8988T (cell line): Measurements from ENCODE around the gene E2F3.
"Not testable (repeated sequence)": the region's sequence is repeated elsewhere in the genome, so short reads cannot be mapped to it uniquely, and the experiment has no call there.

Experiments
- DNase-seq: peaks from one replicate; pipeline ENCODE4 v3.0.0; 2011

Gene E2F3

DNA sequence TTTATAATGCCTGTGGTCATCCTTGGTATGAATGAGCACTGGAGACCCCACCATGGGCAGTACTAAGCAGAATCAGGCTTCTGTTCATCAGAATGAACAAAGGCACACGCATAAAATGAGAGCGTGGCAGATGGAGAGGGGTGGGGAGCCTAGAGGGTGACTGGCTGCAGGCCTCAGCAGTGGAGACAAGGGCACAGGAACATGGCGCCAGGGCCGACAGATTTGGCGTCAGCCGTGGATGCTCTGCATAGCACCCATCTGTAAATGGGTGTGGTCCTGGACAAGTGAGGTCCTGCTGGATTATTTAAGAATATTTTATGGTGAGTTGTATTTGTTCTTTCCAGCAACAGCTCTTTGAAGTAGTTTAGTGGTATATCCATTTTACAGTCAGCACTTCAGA lies 33.1 kb downstream of the E2F3 start:
- no peak for DNase-seq

DNA sequence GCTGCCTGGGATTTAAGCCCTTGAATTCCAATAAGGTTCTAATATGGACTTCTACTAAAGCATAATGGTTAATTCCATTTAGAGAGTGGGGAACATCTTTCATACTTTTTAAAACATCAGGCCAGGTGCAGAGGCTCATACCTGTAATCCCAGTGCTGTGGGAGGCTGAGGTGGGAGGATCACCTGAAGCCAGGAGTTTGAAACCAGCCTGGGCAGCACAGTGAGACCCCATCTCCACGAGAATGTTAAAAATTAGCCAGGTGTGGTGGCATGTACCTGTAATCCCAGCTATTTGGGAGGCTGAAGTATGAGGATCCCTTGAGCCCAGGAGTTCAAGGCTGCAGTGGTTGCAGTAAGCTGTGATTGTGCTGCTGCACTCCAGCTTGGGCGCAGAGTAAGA lies 35.0 kb downstream of the E2F3 start:
- no peak for DNase-seq

DNA sequence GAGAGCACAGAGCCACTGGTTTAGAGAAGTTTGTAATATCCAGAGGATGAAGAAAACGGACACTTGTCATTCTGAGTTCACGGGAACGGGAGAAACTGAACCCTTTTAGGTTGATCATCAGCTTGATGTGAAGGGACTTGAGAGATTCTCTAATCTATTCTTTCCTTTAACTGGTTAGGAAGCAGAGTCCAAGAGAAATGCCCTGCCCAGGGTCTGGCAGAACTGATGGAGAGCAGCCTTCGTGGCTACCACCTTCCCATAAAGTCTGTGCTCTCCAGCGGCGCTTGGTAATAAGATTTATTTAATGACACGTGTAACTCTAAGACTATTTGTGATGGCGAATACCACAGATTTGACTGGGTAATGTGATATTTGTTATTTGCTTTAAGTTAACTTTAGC lies 36.0 kb downstream of the E2F3 start:
- no peak for DNase-seq

DNA sequence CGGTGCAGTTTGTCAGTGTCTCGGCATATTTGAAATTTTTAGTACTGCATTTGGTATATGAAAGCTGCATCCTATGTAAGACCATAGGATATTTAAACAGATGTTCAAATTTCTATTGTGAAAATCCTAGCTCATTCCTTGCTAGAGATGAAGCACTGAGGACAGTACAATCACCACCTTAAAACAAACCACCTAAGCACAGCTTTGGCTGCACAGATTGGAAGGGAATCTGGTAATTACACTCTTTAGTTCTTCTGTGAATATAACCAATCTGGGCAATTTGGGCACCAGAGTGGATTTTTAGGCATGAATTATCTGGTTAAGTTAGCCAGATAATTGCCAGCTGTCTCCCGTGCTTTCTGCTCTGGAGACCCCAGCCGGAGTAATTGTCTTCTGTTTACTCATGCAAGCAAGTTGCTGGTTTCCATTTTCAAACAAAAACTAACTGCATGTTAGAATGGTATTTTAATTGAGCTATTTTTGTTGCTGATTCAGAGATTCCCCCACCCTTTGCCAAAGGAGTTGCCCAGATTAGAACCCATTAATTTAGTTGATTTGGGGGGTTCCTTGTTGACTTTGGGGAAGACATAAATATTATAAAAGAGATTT lies 36.9 kb downstream of the E2F3 start:
- DNase-seq, result no peak

DNA sequence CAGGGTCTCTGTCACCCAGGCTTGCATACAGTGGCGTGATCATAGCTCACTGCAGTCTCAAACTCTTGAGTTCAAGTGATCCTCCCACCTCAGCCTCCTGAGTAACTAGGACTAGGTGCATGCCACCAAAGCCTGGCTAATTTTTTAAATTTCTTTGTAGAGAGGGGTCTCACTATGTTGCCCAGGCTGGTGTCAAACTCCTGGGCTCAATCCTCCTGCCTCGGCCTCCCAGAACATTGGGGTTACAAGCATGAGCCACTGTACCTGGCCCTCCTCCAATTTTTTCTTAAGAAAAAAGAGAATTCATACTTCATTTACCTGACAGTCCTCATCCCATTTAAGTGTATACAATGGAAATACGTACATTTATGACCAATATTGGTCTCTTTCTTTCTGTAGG lies 37.9 kb downstream of the E2F3 start:
- DNase-seq, result no peak

DNA sequence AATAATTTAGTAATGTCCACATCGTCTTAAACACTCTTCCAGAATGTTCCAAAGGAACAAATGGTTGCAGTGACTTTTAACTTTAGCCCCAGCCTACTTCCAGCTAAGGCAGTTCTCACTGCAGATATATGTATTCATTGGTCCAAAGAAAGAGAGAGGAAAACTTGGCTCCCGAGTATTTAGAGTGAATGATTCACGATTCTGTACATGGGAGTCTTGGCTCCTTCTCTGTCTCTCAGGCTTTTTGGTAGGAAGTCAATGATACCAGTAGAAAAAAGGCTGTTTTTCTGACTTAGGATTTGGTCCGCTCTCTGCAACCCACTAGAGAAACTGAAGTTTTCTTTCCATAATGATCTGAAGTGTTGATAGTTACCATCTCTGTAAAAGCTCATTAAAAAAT lies 38.6 kb downstream of the E2F3 start:
- no peak for DNase-seq

DNA sequence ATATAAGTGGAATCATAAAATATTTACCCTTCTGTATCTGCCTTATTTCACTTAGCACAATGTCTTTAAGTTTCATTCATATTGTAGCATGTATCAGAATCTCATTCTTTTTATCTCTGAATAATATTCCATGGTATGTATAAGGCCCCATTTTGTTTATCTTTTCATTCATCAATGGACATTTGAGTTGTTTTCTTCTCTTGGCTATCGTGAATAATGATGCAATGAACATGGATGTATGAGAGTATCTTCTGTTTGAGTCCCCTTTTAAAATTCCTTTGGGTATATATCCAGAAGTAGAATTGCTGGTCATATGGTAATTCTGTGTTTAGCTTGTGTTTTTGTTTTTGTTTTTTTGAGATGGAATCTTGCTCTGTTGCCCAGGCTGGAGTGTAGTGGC lies 39.6 kb downstream of the E2F3 start:
- DNase-seq, result no peak

DNA sequence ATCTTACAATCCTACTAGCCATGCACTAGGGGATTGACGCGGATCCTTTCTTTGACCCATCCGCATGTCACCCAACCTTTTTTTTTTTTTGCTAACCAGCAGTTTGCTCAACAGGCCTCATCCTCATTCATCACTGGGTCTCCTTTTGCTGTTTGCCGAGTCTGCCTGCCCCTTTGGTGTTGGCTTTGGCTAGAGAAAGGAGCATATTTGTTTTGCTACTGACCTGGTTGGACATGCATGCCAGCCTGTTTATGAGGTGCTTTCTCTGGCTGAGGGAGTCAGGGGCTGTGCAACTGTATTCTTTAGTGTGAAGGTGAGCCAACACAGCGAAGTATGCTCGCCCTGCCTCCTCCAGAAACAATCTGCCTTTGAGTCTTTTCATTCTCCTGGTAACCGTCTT lies 40.2 kb downstream of the E2F3 start:
- no peak for DNase-seq

DNA sequence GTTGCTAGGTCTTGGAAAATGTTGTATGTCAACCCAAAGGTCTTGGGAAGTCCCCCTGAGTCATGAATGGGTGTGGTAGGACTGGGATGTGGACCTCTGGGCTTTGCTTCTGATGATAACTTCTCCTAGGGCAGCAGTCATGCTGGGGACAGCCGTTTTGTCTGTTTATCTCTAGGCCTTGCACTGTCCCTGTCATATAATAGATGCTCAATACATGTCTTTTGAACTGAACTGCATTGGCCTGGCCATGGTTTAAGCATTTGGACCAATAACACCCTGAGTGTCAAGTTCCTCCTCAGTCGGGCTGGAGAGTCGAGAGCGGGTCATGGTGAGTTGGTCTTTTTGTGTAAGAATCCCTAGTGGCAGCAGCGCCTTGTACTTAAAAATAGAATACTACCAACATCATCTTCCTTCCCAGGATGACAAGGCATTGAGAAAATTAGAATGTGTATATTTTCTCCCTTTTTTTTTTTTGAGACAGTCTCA lies 43.1 kb downstream of the E2F3 start:
- no peak for DNase-seq

DNA sequence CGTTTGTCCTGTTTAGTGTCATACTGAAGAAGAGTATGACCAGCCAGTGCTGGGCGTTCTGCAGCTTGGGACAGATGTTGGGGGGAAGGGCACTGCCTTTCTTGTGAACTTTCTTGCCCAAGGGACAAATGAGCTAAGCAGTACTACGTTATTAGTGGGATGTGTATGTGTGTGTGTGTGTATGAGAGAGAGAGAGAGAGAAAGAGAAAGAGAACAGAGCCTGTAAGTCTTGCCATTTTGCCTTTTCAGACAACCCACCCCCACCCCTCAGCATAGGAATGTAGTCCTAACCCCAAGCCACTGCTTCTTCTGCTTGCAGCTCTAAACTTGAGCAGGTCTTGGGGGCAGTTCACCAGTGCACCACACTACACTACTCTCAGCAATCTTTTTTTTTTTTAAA lies 45.5 kb downstream of the E2F3 start:
- no peak for DNase-seq

DNA sequence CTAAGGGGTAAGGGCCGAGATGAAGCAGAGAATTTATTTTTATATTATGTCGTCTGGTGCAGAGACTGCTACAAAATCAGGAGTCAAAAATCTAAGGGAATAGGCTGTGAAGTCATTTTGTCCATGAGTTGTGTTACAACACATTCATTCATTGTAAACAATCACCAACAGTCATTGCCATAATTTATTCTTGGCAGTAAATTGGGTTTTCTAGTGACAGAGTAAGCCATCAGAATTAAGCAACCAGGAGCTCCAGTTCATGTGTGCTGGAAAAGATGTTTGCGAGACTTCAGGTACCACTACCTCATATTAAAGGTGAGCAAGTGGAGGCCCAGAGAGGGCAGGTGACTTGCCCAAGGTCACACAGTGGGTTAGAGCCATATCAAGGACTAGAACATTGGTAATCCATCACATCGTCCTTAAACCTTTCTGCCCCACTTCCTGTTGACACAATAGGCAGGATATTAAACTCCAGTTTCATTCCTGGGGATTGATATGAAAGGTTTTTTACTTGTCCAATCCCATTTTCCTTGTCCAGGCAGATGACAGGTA lies 46.0 kb downstream of the E2F3 start:
- no peak for DNase-seq

DNA sequence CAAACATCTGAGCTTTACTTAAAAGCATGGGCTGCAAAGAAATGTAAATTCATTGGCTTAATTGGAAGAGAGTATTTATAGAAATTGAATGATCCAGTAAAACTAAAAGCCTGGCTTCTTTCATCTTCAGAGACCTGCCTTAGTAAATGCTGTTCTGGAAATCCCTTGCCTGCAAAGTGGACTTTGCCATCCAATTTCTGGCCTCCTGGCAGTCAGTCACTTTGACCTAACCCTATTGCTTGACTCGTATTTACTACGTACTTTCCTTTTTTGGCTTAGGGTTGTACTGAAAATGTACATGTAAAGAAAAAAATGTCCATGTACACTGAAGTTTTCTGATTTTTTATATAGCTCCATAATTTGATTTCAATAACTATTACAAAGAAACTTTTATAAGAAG lies 47.1 kb downstream of the E2F3 start:
- no peak for DNase-seq

DNA sequence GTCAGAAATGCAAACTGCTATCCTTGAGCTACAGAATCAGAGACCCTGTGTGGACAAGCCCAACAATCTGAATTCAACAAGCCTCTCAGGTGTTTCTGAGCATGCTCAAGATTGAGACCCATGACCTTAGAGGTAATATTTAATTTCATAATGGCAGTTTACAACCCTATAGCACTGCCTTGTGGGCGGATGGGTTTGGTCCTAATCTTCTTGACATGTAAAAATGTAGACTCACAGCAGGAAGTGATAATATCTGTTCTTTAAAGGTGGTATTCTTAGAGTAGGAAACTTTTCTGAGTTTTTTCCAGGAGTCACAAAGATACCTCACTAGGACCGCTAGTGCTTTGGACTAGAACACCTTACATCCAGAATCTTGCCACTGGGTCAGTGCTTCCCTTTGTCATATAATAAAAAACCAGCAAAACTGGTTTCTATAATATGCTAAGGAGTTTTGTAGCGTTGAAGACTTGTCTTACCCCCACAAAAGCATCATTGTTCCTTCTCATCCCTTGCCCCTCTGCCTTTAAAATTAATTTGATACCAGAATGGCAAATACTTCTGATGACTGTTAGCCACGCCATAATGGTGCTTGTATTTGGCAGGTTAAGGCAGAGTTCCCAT lies 52.6 kb downstream of the E2F3 start:
- no peak for DNase-seq

DNA sequence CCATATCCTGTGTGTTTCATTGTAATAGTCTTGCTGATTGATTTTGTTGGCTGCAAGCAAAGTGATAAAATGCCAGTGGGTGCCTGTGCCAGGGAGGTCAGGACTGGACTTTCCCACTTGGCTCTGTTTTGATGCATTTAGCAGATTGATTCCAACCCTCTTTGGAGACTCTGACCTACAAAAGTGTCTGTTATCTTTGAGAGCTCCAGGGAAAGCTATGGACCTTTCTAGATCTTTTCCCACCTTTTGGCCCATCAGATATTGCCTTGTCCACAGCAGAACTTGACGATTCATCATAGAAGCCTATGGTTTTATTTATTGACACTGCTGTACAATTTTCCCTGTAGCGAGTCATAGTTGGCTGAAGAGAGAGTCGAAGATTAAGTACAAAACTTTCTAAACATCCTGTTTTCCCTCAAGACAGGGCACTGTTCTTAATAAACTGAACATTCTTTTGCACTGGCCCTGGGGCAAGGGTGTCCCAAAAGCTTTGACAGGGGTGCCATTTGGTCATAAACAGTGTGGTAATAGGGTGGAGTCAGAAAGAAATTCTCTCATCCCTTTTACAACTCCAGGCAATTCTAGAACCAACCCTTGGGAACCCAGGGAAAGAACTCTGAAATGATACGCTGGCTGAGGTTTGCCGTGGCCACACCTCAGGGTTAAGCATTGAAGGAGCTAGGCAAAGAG lies 53.7 kb downstream of the E2F3 start:
- DNase-seq, result no peak

DNA sequence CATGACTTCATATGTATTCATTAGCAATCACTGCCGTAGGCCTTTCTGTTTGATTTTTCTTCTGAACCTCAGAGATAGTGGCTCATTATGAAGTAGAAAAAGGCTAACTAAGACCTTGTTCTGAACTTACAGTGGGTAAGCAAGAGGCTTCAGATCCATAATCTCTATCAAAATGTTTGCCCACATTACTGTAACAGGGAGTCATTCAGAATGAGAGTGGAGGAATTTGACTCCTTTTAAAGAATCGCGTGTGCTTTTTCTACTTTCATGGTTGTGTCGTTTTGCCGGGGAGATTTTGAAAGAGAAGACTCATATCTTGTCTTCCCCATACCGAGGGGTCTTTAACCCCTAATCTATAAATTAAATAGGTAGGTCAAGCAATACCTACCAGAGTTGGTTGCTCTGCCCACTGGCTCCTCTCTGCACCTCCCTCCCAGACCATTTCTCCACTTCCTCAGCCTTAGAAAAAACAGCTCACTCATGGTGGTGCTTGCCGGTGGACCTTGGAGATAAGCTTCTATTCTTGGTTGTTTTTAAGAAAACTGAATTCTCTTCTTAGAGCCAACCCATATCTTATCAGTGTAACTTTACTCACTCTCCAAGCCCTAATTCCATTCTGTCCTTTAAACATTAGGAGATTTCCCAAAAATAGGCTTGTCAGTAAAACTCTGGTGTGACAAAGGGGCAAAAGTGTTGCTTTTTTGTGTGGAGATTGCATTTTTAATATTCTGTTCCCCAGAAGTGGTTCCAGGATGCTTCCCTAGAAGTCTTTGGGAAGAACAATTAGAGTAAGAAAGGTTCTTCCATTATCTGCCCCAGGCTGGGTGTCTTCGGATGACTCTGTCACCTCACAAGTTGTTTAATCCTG lies 56.6 kb downstream of the E2F3 start:
- DNase-seq, result no peak

DNA sequence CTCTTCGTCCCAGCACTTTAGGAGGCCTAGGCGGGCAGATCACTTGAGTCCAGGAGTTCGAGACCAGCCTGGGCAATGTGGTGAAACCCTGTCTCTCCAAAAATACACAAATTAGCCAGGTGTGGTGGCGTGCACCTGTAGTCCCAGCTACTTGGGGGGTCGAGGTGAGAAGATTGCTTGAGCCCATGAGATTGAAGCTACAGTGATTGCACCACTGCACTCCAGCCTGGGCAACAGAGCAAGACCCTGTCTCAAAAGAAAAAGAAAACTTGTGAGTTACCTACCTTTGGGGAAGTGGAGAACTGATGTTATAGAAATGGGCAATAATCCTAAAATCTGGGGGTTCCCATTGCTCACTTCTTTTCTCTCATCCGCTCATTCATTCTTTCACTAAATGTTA lies 58.0 kb downstream of the E2F3 start:
- DNase-seq, result no peak

DNA sequence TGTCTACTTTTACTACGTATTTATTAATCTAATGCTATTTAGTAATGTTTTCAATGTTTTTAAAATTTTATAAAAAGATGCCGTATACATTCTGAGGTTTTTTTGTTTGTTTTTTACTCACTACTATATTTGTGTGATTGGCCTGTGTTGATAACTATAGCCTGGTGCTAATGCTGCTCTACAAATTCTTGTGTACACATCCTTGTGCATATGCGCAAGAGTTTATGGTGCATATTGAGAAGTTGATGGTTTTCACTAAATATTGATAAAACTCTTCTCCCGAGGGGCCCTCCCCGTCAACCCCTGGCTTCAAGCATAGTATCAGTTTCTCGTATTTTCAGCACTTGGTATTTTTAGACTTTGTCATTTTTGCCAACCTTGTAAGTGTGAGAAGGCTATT lies 59.9 kb downstream of the E2F3 start:
- DNase-seq, result no peak

DNA sequence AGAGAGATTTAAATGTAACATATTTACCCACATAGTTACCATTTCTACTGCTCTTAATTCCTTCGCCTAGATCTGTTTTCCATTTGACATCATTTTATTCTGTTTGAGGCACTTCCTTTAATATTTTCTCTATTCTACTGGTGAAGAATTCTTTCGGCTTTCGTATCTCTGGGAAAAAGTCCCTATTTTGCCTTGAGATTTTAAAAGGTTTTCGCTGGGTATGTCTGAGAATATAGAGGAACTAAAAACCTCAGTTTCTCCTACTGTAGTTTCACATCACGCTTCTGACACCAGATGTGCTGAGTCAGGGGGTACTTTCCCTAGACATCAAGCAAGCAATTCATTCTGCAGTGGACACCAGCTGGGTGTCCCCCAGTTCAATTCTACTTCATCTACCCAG lies 61.7 kb downstream of the E2F3 start:
- no peak for DNase-seq

DNA sequence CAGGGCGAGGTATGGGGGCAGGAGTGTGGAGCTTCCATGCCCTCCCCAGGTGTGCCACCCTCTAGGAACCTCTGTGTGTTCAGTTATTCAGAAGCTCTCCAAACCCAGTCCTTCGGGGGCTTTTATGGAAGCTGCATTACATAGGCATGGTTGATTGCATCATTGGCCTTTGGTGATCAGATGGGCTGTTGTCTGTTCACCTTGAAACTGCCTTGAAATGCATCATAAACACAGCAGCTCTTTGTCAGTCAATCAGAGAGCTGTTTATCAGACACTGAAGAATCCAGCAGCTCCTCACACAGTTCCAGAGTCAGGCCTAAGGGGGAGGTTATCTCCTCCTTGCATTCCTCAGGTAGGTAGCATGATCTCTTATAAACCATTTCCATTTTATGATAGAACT lies 62.4 kb downstream of the E2F3 start:
- DNase-seq, result no peak

DNA sequence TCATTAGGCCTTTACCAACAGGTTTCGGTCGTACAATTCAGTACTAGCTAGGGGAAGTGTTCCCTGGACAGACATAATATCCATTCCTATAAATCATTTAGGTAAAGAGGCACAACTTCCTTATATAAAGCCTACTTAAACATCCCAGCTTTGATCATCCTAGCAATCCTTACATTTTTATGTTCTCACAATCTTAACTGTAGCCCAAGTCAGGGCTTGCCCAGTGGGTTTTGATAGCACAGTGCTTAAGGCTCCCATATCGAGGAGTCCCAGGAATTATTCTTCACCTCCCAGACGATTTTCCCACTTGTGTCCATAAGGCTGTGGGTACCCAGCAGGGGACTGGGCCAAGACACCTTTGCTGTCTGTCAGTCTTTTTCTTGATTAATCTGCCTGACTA lies 63.2 kb downstream of the E2F3 start:
- DNase-seq, result no peak

DNA sequence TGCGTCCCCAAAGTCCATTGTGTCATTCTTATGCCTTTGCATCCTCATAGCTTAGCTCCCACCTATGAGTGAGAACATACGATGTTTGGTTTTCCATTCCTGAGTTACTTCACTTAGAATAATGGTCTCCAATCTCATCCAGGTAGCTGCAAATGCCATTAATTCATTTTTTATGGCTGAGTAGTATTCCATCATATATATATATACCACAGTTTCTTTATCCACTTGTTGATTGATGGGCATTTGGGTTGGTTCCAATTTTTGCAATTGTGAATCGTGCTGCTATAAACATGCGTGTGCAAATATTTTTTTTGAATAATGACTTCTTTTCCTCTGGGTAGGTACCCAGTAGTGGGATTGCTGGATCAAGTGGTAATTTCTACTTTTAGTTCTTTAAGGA lies 63.9 kb downstream of the E2F3 start:
- not testable (repeated sequence) for DNase-seq

DNA sequence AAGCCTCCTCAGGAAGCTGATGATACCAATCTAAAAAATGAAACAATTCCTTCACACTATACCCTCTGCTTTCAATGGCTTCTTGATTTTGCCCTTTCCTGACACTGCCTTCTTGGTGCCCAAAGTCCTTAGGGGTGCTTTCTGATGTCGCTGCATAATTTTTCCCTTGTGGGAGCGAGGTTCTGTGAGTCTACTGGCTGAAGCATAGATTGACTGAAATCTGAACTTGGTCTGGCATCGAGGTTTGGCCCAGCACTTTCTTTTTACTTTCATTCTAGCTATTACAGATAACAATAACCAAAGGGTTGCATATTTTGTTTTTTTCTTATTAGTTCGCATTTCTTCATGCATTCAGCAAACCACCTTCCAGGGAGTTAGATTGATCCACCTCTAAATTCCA lies 65.8 kb downstream of the E2F3 start:
- DNase-seq, result no peak

DNA sequence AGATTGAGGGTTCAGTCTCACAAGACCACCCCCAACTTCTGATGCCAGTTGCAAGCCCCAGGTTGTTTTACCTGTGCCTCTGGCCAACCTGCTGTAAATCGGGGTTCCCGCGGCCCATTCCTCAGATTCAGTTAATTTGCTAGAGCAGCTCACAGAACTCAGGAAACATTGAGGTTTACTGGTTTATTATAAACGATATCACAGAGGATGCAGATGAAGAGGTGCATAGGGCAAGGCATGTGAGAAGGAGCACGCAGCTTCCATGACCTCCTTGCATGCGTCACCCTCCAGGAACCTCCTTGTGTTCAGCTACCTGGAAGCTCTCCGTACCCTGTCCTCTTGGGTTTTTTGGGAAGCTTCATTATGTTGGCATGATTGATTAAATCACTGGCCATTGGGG lies 66.5 kb downstream of the E2F3 start:
- DNase-seq, result no peak
